K562 (cell line): Measurements from ENCODE around the gene OSCP1. TPM values are rescaled to one million over a fixed set of nuclear protein-coding genes. Genes with fewer than 3 reads are reported as not detected.
A peak's percentile ranks its signal among the peaks of the same experiment; 100 is the strongest.

ENCODE experiments used
- ATAC-seq: fragments of 200-7000 bp; cut with Tn5 transposase; 3 replicates; pipeline ENCODE4 v1.9.1; 2020; ENCODE audit warnings: moderate library complexity
- BruUV-seq: library from RNA; stranded (reverse); fragments of 400-500 nt; replicated peaks from 2 replicates; lab custom pipeline; 2021; lab: Mats Ljungman, UMichigan
- CTCF ChIA-PET: fragments of 300-600 bp; formaldehyde crosslinking; extraction: SDS; loops from one replicate; lab custom pipeline; 2021; ENCODE audit warnings: low intra/inter-chr PET ratio; lab: Yijun Ruan, JAX
- POLR2A ChIA-PET: fragments of 300-600, 350-650 bp; sonication (Branson Sonifier 250); formaldehyde crosslinking; extraction: SDS; loops from one replicate; lab custom pipeline; 2021; ENCODE audit warnings: antibody characterized with exemption, inconsistent platforms; lab: Yijun Ruan, JAX
- DNase-seq, 4 experiments: peaks; one replicate each; pipeline versions ENCODE4 v3.0.0 to v3.0.0-alpha.2; 2011 to 2018; ENCODE audit warnings: low spot score in 3 of 4, mixed read lengths in 3 of 4; ENCODE audit errors: extremely low read depth in 1 of 4
- FAIRE-seq: peaks from 2 replicates; lab custom pipeline; 2011; peaks lifted over from hg19 to GRCh38; lab: Jason Lieb, UNC
- H2AFZ ChIP-seq: 2 replicates; pipeline ENCODE4 v1.6.0; 2011; ENCODE audit warnings: low read depth, low read length, control low read depth, inconsistent platforms
- H3K27ac ChIP-seq: fragments of 200-600 bp; 3 replicates; pipeline ENCODE4 v1.8.0; 2011; ENCODE audit warnings: low read depth, mild to moderate bottlenecking, control low read depth, inconsistent platforms, low read length, moderate library complexity, mixed read lengths; ENCODE audit errors: extremely low read depth
- H3K27me3 ChIP-seq, 2 experiments: fragments of 300-600 bp in 1 of 2; 2 replicates in 1 of 2; 3 replicates in 1 of 2; pipeline versions ENCODE4 v1.6.0 to v1.8.0; 2011; ENCODE audit warnings: inconsistent platforms in 2 of 2, low read length in 2 of 2, mild to moderate bottlenecking in 1 of 2, mixed read lengths in 1 of 2, moderate library complexity in 1 of 2; ENCODE audit not compliant: control insufficient read depth in 2 of 2, insufficient read depth in 2 of 2
- H3K36me3 ChIP-seq: fragments of 300-600 bp; 3 replicates; pipeline ENCODE4 v1.8.0; 2011; ENCODE audit warnings: mild to moderate bottlenecking, low read length, inconsistent platforms; ENCODE audit not compliant: control insufficient read depth, insufficient read depth
- H3K4me1 ChIP-seq, 2 experiments: fragments of 200-600 bp in 1 of 2; replicated peaks in 1 of 2; 2 replicates in 1 of 2; 3 replicates in 1 of 2; pipeline versions ENCODE4 v1.5.1 to v1.8.0; 2011; ENCODE audit warnings: inconsistent platforms in 2 of 2, low read length in 2 of 2, mild to moderate bottlenecking in 1 of 2, mixed read lengths in 1 of 2, moderate library complexity in 1 of 2; ENCODE audit not compliant: control insufficient read depth in 2 of 2, insufficient read depth in 2 of 2
- H3K4me2 ChIP-seq: 2 replicates; pipeline ENCODE4 v1.6.1; 2011; ENCODE audit warnings: low read length, control low read depth, inconsistent platforms, mixed read lengths; ENCODE audit not compliant: insufficient read depth
- H3K4me3 ChIP-seq: fragments of 200-600 bp; sonication (generic), shearing (Covaris generic); 2 replicates; pipeline ENCODE4 v1.5.1; 2016; ENCODE audit warnings: control low read depth, inconsistent platforms
- H3K79me2 ChIP-seq: fragments of 200-600 bp; 3 replicates; pipeline ENCODE4 v1.8.0; 2011; ENCODE audit warnings: low read length, inconsistent platforms; ENCODE audit not compliant: control insufficient read depth, insufficient read depth
- H3K9ac ChIP-seq, 2 experiments: 2 replicates each; pipeline versions ENCODE4 v1.6.0 to v1.6.1; 2011; ENCODE audit warnings: low read depth in 2 of 2, low read length in 2 of 2, control low read depth in 1 of 2, inconsistent platforms in 1 of 2, mild to moderate bottlenecking in 1 of 2, mixed read lengths in 1 of 2; ENCODE audit not compliant: insufficient read depth in 1 of 2
- H3K9me1 ChIP-seq: one replicate; pipeline ENCODE4 v1.6.0; 2011; ENCODE audit warnings: inconsistent platforms, mild to moderate bottlenecking, low read length, moderate library complexity; ENCODE audit not compliant: control insufficient read depth, insufficient read depth
- H3K9me3 ChIP-seq: replicated peaks from 2 replicates; pipeline ENCODE4 v1.5.1; 2011; ENCODE audit warnings: low read depth, low read length, inconsistent platforms; ENCODE audit not compliant: control insufficient read depth, insufficient read depth
- H4K20me1 ChIP-seq: replicated peaks from 2 replicates; pipeline ENCODE4 v1.6.1; 2011; ENCODE audit warnings: low read length, inconsistent platforms, mixed read lengths; ENCODE audit not compliant: control insufficient read depth, insufficient read depth
- CHD7 ChIP-seq: fragments of 200-600 bp; sonication (generic); IDR thresholded peaks from one replicate; pipeline ENCODE4 v1.6.1; 2012; ENCODE audit warnings: mild to moderate bottlenecking, low read depth, low read length, inconsistent platforms
- GABPB1 ChIP-seq: sonication (generic); formaldehyde crosslinking; IDR thresholded peaks from 2 replicates; pipeline ENCODE4 v1.8.0; 2022; ENCODE audit warnings: mild to moderate bottlenecking, missing genetic modification reagents
- HSF4 ChIP-seq: fragments of 250-450 bp; sonication (Bioruptor Pico); IDR thresholded peaks from 2 replicates; pipeline ENCODE4 v2.1.2; 2022; ENCODE audit warnings: mild to moderate bottlenecking, moderate library complexity, borderline replicate concordance
- MIER1 ChIP-seq: fragments of 450-650 bp; IDR thresholded peaks from 2 replicates; pipeline ENCODE4 v1.6.1; 2016; ENCODE audit warnings: antibody characterized with exemption, mild to moderate bottlenecking, low read depth
- MTF1 ChIP-seq: fragments of 250-450 bp; sonication (Bioruptor Pico); IDR thresholded peaks from 2 replicates; pipeline ENCODE4 v1.9.0; 2021; ENCODE audit warnings: moderate library complexity, mild to moderate bottlenecking, inconsistent platforms, borderline replicate concordance
- MYBL2 ChIP-seq, 2 experiments: fragments of 450-650 bp in 1 of 2; sonication (generic) in 1 of 2; formaldehyde crosslinking in 1 of 2; IDR thresholded peaks; 2 replicates each; pipeline versions ENCODE4 v1.6.1 to v1.8.1; 2017 to 2022; ENCODE audit warnings: borderline replicate concordance in 1 of 2, inconsistent platforms in 1 of 2, low read depth in 1 of 2, mild to moderate bottlenecking in 1 of 2, missing genetic modification reagents in 1 of 2, moderate library complexity in 1 of 2
- PURB ChIP-seq: sonication (generic); formaldehyde crosslinking; IDR thresholded peaks from 2 replicates; pipeline ENCODE4 v1.9.0; 2021; ENCODE audit warnings: low read depth, mild to moderate bottlenecking, missing genetic modification reagents
- SIN3A ChIP-seq, 2 experiments: fragments of 150-350 bp in 1 of 2; IDR thresholded peaks; 2 replicates each; pipeline ENCODE4 v1.6.1; 2011 to 2016; ENCODE audit warnings: borderline replicate concordance in 2 of 2, low read depth in 2 of 2, low read length in 2 of 2, mild to moderate bottlenecking in 2 of 2, moderate library complexity in 2 of 2; ENCODE audit not compliant: control insufficient read depth in 1 of 2
- SMARCA4 ChIP-seq: fragments of 450-650 bp; IDR thresholded peaks from 2 replicates; pipeline ENCODE4 v1.6.1; 2016
- ZNF699 ChIP-seq: fragments of 250-450 bp; sonication (Bioruptor Pico); IDR thresholded peaks from 2 replicates; pipeline ENCODE4 v1.8.0; 2021; ENCODE audit warnings: mild to moderate bottlenecking, moderate library complexity; ENCODE audit not compliant: insufficient replicate concordance
- ZNF764 ChIP-seq: fragments of 250-450 bp; sonication (Bioruptor Pico); IDR thresholded peaks from 2 replicates; pipeline ENCODE4 v1.4.0; 2020; ENCODE audit warnings: low read depth, mild to moderate bottlenecking, moderate library complexity
- WGBS: fragments of 100-300 bp; shearing (Covaris generic); methylation state at CpG from one replicate; pipeline ENCODE4 v1.1.6; 2016; ENCODE audit warnings: low coverage, mixed read lengths; ENCODE audit not compliant: insufficient coverage; ENCODE audit errors: missing lambda C conversion rate; 5-methylcytosine and 5-hydroxymethylcytosine counted together
- in situ Hi-C: fragments of 300-500 bp; cut with MboI; formaldehyde crosslinking; loops from 4 replicates; pipeline ENCODE4 v1.15.0; 2018; ENCODE audit warnings: inconsistent platforms, mixed read lengths
- intact Hi-C: fragments of 100-400 bp; cut with micrococcal nuclease; formaldehyde crosslinking; loops from 2 replicates; pipeline ENCODE4 v1.14.2; 2022
- polyA plus RNA-seq, 8 experiments: library from polyadenylated mRNA; depleted of rRNA in 4 of 8; stranded (reverse) in 5 of 8; unstranded in 3 of 8; fragments of >200 nt; fragmentation: Nextera tagmentation in 2 of 8; fragmentation: Illumina TruSeq in 1 of 8; extraction: Ambion mirVana in 2 of 8; extraction: Trizol in 1 of 8; gene quantifications; 2 replicates each; pipeline versions ENCODE4 v1.2.1 to v1.2.3, GENCODE V29; 2011 to 2014; ENCODE audit warnings: inconsistent platforms in 1 of 8, missing spikeins in 1 of 8
- total RNA-seq, 7 experiments: library from RNA; depleted of rRNA in 6 of 7; stranded (reverse); fragments of >200 nt in 6 of 7; fragmentation: Illumina TruSeq in 2 of 7; extraction: Trizol in 2 of 7; gene quantifications; 2 replicates each; pipeline versions ENCODE4 v1.2.1 to v1.2.3, GENCODE V29; 2011 to 2021; ENCODE audit warnings: low replicate concordance in 1 of 7

OSCP1 gene
- total and polyA plus RNA-seq, 9 of the 15 experiments (the other 6 are each of a cell fraction or from before 2014, with no cell fraction given): 0.15 to 0.40 (median 0.33) TPM; not detected in 5

DNA sequence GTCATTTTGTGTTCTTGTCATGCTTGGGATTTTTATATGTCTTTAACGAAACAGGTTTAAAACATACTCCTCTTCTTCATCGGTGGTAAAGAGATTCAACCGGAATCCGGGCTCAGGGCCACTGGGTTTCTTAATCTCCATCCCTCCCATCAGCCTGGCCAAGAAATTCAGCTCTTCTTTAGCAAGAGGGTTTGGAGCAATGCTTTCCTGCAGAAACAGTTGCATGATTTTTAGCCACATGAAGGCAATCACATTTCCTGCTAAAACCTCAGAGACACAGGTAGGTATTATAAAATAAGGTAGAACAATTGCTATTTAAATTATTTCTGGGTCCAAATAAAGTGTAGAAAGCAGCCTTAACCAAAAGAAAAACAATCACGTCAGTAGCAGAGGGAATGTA is 29.8 kb downstream of the OSCP1 start:
- H3K4me1 ChIP-seq: peaks cover 0 to 3% of the 10 kb centered on the region in 2 experiments; a peak in 2 of 5 replicates
- no peaks in the 10 kb centered on the region for H3K27me3 ChIP-seq
- no peak overlapping the region for H3K27ac ChIP-seq
- intact Hi-C loops (loop anchor here (1.0 to 10.0 kb wide), 6 partner anchors 52 to 320 kb away; partner anchors contain the start of gene TRAPPC3), in situ Hi-C loops (loop anchor here (5.0 kb wide), 2 partner anchors 73 to 318 kb away; no protein-coding TSS in a partner anchor)
- no TSS peak for BruUV-seq
- H4K20me1 ChIP-seq: no peaks in the 10 kb centered on the region
- ChIA-PET POLR2A (interaction anchor here (0.6 to 1.3 kb wide), 4 partner anchors 13 to 306 kb away, joined by 3 to 4 read pairs (median 3); partner anchors contain the start of gene MRPS15), CTCF (interaction anchor here (1.1 to 3.0 kb wide), 4 partner anchors 65 to 320 kb away, joined by 3 to 27 read pairs (median 17); no protein-coding TSS in a partner anchor)
- 47% methylated on average over 5 of the region's 5 CpGs for WGBS
- no peak overlapping the region for H3K4me3 ChIP-seq
- H3K9me3 ChIP-seq: no peaks in the 10 kb centered on the region
- H3K36me3 ChIP-seq: no peaks in the 10 kb centered on the region
- ATAC-seq (no peak), FAIRE-seq (no peak), DNase-seq (no peak)
- H3K79me2 ChIP-seq: no peaks in the 10 kb centered on the region
- H3K4me2 ChIP-seq: no peak overlapping the region
- H3K9ac ChIP-seq: no peak overlapping the region
- H2AFZ ChIP-seq: peak overlapping the region; percentile 58
- H3K9me1 ChIP-seq: no peaks in the 10 kb centered on the region
- TF ChIP-seq SIN3A (IDR thresholded peaks at IDR 0.05; ENCODE audit: borderline replicate concordance in 2 of 2, control insufficient read depth in 1 of 2, low read depth in 2 of 2, low read length in 2 of 2) (no peak), MTF1 (CRISPR knock-in tag) (no peak), MIER1 (no peak), SMARCA4 (no peak), HSF4 (CRISPR knock-in tag) (no peak), ZNF699 (no peak), CHD7 (no peak), GABPB1 (CRISPR knock-in tag) (no peak), MYBL2 (IDR thresholded peaks at IDR 0.05; ENCODE audit: low read depth) (no peak), MYBL2 (CRISPR knock-in tag; IDR thresholded peaks at IDR 0.05; ENCODE audit: borderline replicate concordance) (no peak), ZNF764 (CRISPR knock-in tag) (no peak), PURB (CRISPR knock-in tag) (no peak)
